PC-9 (cell line): Measurements from ENCODE around the gene ANKS1B. TPM values are rescaled to one million over a fixed set of nuclear protein-coding genes. Genes with fewer than 3 reads are reported as not detected.
A peak's percentile ranks its signal among the peaks of the same experiment; 100 is the strongest.

Experiments used
- BruUV-seq: library from RNA; stranded (reverse); fragments of 400-500 nt; replicated peaks from 2 replicates; lab custom pipeline; 2021; lab: Mats Ljungman, UMichigan
- CTCF ChIA-PET: fragments of 300-600 bp; sonication (Branson Sonifier 250); formaldehyde crosslinking; loops from one replicate; lab custom pipeline; 2022; ENCODE audit warnings: antibody characterized with exemption; lab: Charles Lee
- POLR2A ChIA-PET: fragments of 300-600 bp; sonication (Branson Sonifier 250); formaldehyde crosslinking; loops from one replicate; lab custom pipeline; 2022; ENCODE audit warnings: antibody characterized with exemption; ENCODE audit not compliant: unreplicated experiment; lab: Charles Lee
- DNase-seq, 2 experiments: peaks; one replicate each; pipeline versions ENCODE4 v3.0.0 to v3.0.0-alpha.2; 2015 to 2022; ENCODE audit warnings: mixed read lengths in 1 of 2
- H2AFZ ChIP-seq: fragments of 200-600 bp; sonication (generic); 2 replicates; pipeline ENCODE4 v1.8.1; 2017; ENCODE audit warnings: antibody characterized with exemption
- H3F3A ChIP-seq: fragments of 200-600 bp; sonication (generic); 2 replicates; pipeline ENCODE4 v1.8.1; 2017; ENCODE audit warnings: antibody characterized with exemption, mild to moderate bottlenecking, low read depth; ENCODE audit not compliant: insufficient read depth
- H3K27ac ChIP-seq: fragments of 200-600 bp; sonication (generic); 2 replicates; pipeline ENCODE4 v1.6.1; 2016; ENCODE audit warnings: mixed run types
- H3K27me3 ChIP-seq: fragments of 200-600 bp; sonication (generic); 2 replicates; pipeline ENCODE4 v1.6.1; 2016; ENCODE audit warnings: low read depth, mixed run types; ENCODE audit not compliant: insufficient read depth
- H3K36me3 ChIP-seq: fragments of 200-600 bp; sonication (generic); 2 replicates; pipeline ENCODE4 v1.6.1; 2016; ENCODE audit warnings: low read depth, mixed run types
- H3K4me1 ChIP-seq: fragments of 200-600 bp; sonication (generic); replicated peaks from 2 replicates; pipeline ENCODE4 v1.6.1; 2016; ENCODE audit warnings: mixed run types; ENCODE audit not compliant: insufficient read depth
- H3K4me2 ChIP-seq: fragments of 200-600 bp; sonication (generic); 2 replicates; pipeline ENCODE4 v1.6.1; 2017; ENCODE audit warnings: mixed run types
- H3K4me3 ChIP-seq: fragments of 200-600 bp; sonication (generic); 2 replicates; pipeline ENCODE4 v1.6.1; 2016; ENCODE audit warnings: mixed run types
- H3K79me2 ChIP-seq: fragments of 200-600 bp; sonication (generic); 2 replicates; pipeline ENCODE4 v1.6.1; 2017; ENCODE audit warnings: low read depth, mixed run types
- H3K9me2 ChIP-seq: fragments of 200-600 bp; sonication (generic); 2 replicates; pipeline ENCODE4 v1.8.1; 2017; ENCODE audit warnings: mild to moderate bottlenecking; ENCODE audit not compliant: insufficient read depth
- H3K9me3 ChIP-seq: fragments of 200-600 bp; sonication (generic); 2 replicates; pipeline ENCODE4 v1.8.1; 2016; ENCODE audit warnings: low read depth; ENCODE audit not compliant: insufficient read depth
- H4K20me1 ChIP-seq: fragments of 200-600 bp; sonication (generic); 2 replicates; pipeline ENCODE4 v1.8.1; 2017; ENCODE audit not compliant: insufficient read depth
- CTCF ChIP-seq: fragments of 200-600 bp; sonication (generic); conservative IDR thresholded peaks from 2 replicates; pipeline ENCODE4 v1.6.1; 2017; ENCODE audit warnings: mixed run types, antibody characterized with exemption, mild to moderate bottlenecking, moderate library complexity
- EZH2 ChIP-seq: fragments of 200-600 bp; sonication (generic); IDR thresholded peaks from 2 replicates; pipeline ENCODE4 v1.8.0; 2017; ENCODE audit warnings: antibody characterized with exemption, low read depth
- intact Hi-C: fragments of 100-400 bp; cut with micrococcal nuclease; formaldehyde crosslinking; loops from one replicate; pipeline ENCODE4 v1.10.0; 2022; ENCODE audit not compliant: unreplicated experiment
- total RNA-seq: library from RNA; stranded (reverse); gene quantifications from 2 replicates; pipeline ENCODE4 v1.2.3, GENCODE V29; 2021

Gene ANKS1B
- total RNA-seq, 1 experiment from 2014 or later, result not detected

DNA sequence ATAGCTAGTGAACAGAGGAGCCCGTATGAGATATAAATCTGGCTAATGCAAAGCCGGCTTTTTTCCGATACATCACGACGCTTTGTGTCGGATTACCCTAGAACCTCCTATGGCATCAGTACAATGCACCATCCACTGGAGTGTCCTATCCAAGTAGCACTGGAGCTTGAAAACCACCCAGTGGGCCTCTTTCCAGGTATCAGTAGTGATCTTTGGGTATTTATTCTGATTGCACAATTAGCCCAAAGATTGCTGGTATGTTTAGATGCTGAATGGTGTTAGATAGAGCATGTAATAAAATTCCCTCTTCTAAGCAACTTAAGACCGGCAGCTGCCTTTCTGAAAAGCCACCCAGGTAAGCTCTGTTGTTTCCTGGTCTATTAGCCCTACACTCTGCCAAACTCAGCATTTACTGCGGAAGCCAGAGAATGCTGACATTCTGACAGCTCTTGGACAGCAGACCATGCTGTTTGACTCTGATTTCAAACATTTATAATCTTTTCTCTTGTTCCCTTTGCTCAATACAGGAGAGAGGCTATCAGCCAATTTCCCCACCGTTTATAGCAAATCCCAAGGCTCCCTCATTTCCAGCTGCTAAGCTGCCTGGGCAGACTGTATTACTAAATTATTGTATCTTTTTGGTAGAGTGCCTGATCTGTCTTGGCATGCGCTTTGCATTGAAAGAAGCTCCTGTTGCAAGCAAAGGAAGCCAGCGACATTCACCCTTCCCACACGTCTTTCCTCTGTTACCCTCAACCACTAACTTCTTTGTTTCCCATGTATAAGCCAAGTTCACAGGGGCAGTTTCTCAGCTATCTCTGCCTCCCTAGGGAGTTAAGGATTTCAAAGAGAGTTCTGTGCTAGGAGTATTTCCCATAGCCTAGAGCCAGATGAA lies 725.4 kb downstream of the ANKS1B start:
- Histone ChIP-seq H2AFZ (no peak overlapping the region), H3K4me3 (no peak overlapping the region), H3K9me2 (no peaks in the 10 kb centered on the region), H3K4me2 (no peak overlapping the region), H3K27me3 (no peaks in the 10 kb centered on the region), H3K4me1 (no peaks in the 10 kb centered on the region), H3K79me2 (no peaks in the 10 kb centered on the region), H3K9me3 (no peaks in the 10 kb centered on the region), H4K20me1 (no peaks in the 10 kb centered on the region), H3K27ac (no peak overlapping the region), H3F3A (no peaks in the 10 kb centered on the region), H3K36me3 (no peaks in the 10 kb centered on the region)
- ChIA-PET CTCF (no interaction called here), POLR2A (no interaction called here)
- DNase-seq, result no peak
- no TSS peak for BruUV-seq
- intact Hi-C loops, result no loop called here
- TF ChIP-seq CTCF (no peak), EZH2 (no peak)

- Histone ChIP-seq H3K27ac (no peak overlapping the region), H3K9me3 (no peaks in the 10 kb centered on the region), H3F3A (no peaks in the 10 kb centered on the region), H4K20me1 (no peaks in the 10 kb centered on the region), H3K9me2 (no peaks in the 10 kb centered on the region), H3K27me3 (no peaks in the 10 kb centered on the region), H3K4me1 (no peaks in the 10 kb centered on the region), H3K79me2 (no peaks in the 10 kb centered on the region), H3K36me3 (no peaks in the 10 kb centered on the region), H3K4me2 (no peak overlapping the region), H3K4me3 (no peak overlapping the region), H2AFZ (no peak overlapping the region)
- no TSS peak for BruUV-seq
- TF ChIP-seq EZH2 (no peak), CTCF (no peak)
- intact Hi-C loops, result no loop called here
- DNase-seq, result no peak
- CTCF ChIA-PET, result no interaction called here
- POLR2A ChIA-PET, result no interaction called here
Observed at GRCh38 chr12:99257672-99258071, 727.1 kb downstream of the ANKS1B start.

DNA sequence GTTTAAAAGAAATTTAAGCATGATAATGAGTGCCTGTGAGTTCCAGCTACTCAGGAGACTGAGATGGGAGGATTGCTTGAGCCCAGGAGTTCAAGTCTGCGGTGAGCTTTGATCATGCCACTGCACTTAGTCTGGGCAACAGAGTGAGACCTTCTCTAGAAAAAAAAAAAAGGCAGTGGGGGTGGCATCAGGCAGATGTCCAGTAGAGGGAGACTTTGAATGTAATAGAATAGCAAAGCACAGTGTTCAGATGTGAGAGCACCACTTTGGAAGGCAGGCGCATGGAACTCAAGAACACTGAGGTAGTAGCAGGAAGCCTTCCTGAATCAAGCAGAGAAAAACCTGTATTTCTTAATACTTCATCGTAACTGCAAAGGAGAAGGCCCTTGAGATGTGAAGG lies 731.7 kb downstream of the ANKS1B start:
- Histone ChIP-seq H2AFZ (no peak overlapping the region), H3F3A (no peaks in the 10 kb centered on the region), H3K27ac (no peak overlapping the region), H3K36me3 (no peaks in the 10 kb centered on the region), H3K27me3 (no peaks in the 10 kb centered on the region), H3K4me1 (no peaks in the 10 kb centered on the region), H3K9me3 (no peaks in the 10 kb centered on the region), H3K4me2 (no peak overlapping the region), H4K20me1 (no peaks in the 10 kb centered on the region), H3K79me2 (no peaks in the 10 kb centered on the region), H3K4me3 (no peak overlapping the region), H3K9me2 (no peaks in the 10 kb centered on the region)
- TF ChIP-seq EZH2 (no peak), CTCF (peak; percentile 25; the same call in 1 of the 2 replicates)
- intact Hi-C loops, result no loop called here
- POLR2A ChIA-PET, result no interaction called here
- BruUV-seq, result no TSS peak
- CTCF ChIA-PET, result no interaction called here
- no peak for DNase-seq
